Kidney epithelial cell (primary cell): ENCODE measurements around the gene SMARCD3. TPM values are rescaled to one million over a fixed set of nuclear protein-coding genes. Genes with fewer than 3 reads are reported as not detected.

Experiments
- DNase-seq: peaks from one replicate; pipeline ENCODE4 v3.0.0-alpha.2; 2010; ENCODE audit warnings: low read depth
- H3K27me3 ChIP-seq: 2 replicates; pipeline ENCODE4 v1.6.0; 2011; ENCODE audit warnings: low read length; ENCODE audit not compliant: control insufficient read depth, insufficient read depth
- H3K36me3 ChIP-seq: 2 replicates; pipeline ENCODE4 v1.5.1; 2011; ENCODE audit warnings: low read length; ENCODE audit not compliant: control insufficient read depth, insufficient read depth
- H3K4me3 ChIP-seq: 2 replicates; pipeline ENCODE4 v1.5.1; 2011; ENCODE audit warnings: low read depth, mild to moderate bottlenecking, control low read depth, low read length
- CTCF ChIP-seq: IDR thresholded peaks from 2 replicates; pipeline ENCODE4 v1.5.1; 2011; ENCODE audit warnings: mild to moderate bottlenecking, moderate library complexity, low read length, control low read depth, inconsistent platforms; ENCODE audit not compliant: insufficient read depth, poor library complexity, severe bottlenecking
- total RNA-seq: library from RNA; depleted of rRNA; stranded (reverse); fragments of >200 nt; gene quantifications from 2 replicates; pipeline ENCODE4 v1.2.3, GENCODE V29; 2015

The SMARCD3 gene
- total RNA-seq, 1 donor from 2014 or later: 28.7 TPM

- no peak for TF ChIP-seq CTCF
- DNase-seq: no peak
- H3K36me3 ChIP-seq: no peaks in the 10 kb centered on the region
- no peak overlapping the region for H3K4me3 ChIP-seq
- peaks cover 24% of the 10 kb centered on the region for H3K27me3 ChIP-seq
Observed at GRCh38 chr7:151278949-151279348, 30.5 kb upstream of the SMARCD3 start.

GRCh38 chr7:151277631-151278030, 29.1 kb upstream of the SMARCD3 start:
- Histone ChIP-seq H3K4me3 (no peak overlapping the region), H3K27me3 (peaks cover 24% of the 10 kb centered on the region), H3K36me3 (no peaks in the 10 kb centered on the region)
- TF ChIP-seq CTCF: no peak
- DNase-seq: no peak

- no peak for TF ChIP-seq CTCF
- H3K4me3 ChIP-seq: peak overlapping the region; percentile 38
- peaks cover 20% of the 10 kb centered on the region for H3K27me3 ChIP-seq
- H3K36me3 ChIP-seq: no peaks in the 10 kb centered on the region
- no peak for DNase-seq
Observed at GRCh38 chr7:151276666-151277590, 28.4 kb upstream of the SMARCD3 start.

- Histone ChIP-seq H3K27me3 (peaks cover 20% of the 10 kb centered on the region), H3K36me3 (no peaks in the 10 kb centered on the region), H3K4me3 (no peak overlapping the region)
- TF ChIP-seq CTCF: no peak
- no peak for DNase-seq
Observed at GRCh38 chr7:151275813-151276577, 27.5 kb upstream of the SMARCD3 start.

- DNase-seq: no peak
- TF ChIP-seq CTCF: no peak
- H3K4me3 ChIP-seq: no peak overlapping the region
- H3K36me3 ChIP-seq: no peaks in the 10 kb centered on the region
- H3K27me3 ChIP-seq: peaks cover 22% of the 10 kb centered on the region
Observed at GRCh38 chr7:151274936-151275812, 26.7 kb upstream of the SMARCD3 start.
